ENCODE measurements around the gene ZNF346. TPM values are rescaled to one million over a fixed set of nuclear protein-coding genes. Genes with fewer than 3 reads are reported as not detected.
"Not testable (repeated sequence)": the region's sequence is repeated elsewhere in the genome, so short reads cannot be mapped to it uniquely, and the experiment has no call there.

The ZNF346 gene
- total RNA-seq, 1 experiment from 2014 or later: 18.4 TPM

- H3K27ac Mint-ChIP-seq; H3K27me3 Mint-ChIP-seq (ENCODE audit: low read depth); H3K4me1 Mint-ChIP-seq; ATAC-seq; H3K9me3 Mint-ChIP-seq; H3K4me3 Mint-ChIP-seq; POLR2A ChIA-PET; DNase-seq (ENCODE audit: low spot score): not testable (repeated sequence)
- H3K36me3 Mint-ChIP-seq: peaks cover 41% of the 10 kb centered on the region
- CTCF ChIA-PET: interaction anchor here (0.7 to 1.6 kb wide), 2 partner anchors 23 to 30 kb away, joined by 6 read pairs; no protein-coding TSS in a partner anchor
Observed at GRCh38 chr5:177048531-177048930, 26.0 kb downstream of the ZNF346 start.

DNA sequence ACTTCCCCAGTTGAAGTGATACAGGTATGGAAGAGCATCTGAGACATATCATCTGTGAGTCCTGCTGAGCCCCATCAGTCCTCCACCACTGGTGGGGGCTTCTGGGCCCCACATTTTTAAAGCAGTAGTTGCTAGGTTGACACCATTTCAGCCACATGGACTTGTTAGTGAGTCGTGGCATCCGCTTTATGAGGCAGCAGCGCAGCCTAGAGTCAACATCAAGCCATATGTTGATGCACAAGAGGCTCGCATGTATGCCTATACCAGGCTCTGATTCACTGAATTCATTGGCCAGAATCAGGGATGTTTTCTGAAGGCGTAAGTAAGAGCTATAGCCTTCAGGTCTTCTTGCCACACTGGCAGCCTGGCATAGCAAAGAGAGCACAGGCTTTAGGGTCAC lies 26.8 kb downstream of the ZNF346 start:
- POLR2A ChIA-PET: no interaction called here
- DNase-seq (ENCODE audit: low spot score): no peak
- Mint-ChIP-seq H3K27ac (0 out of 2 replicates have a peak overlapping the region, but pooled peaks have one; percentile 27), H3K4me1 (no peaks in the 10 kb centered on the region), H3K27me3 (ENCODE audit: low read depth) (no peaks in the 10 kb centered on the region), H3K36me3 (peaks cover 36% of the 10 kb centered on the region), H3K4me3 (no peak overlapping the region), H3K9me3 (no peaks in the 10 kb centered on the region)
- CTCF ChIA-PET: interaction anchor here (0.6 to 0.8 kb wide), 3 partner anchors 29 to 388 kb away, joined by 3 to 6 read pairs (median 5); no protein-coding TSS in a partner anchor
- TF ChIP-seq NR2C2 (CRISPR knock-in tag; IDR thresholded peaks at IDR 0.05): no peak
- TF ChIP-seq IRF2 (CRISPR knock-in tag; IDR thresholded peaks at IDR 0.05; ENCODE audit: borderline replicate concordance, low read depth): no peak
- no peak for TF ChIP-seq CBFB (CRISPR knock-in tag; IDR thresholded peaks at IDR 0.05; ENCODE audit: low read depth)
- TF ChIP-seq E2F5 (CRISPR knock-in tag; IDR thresholded peaks at IDR 0.05): no peak
- no peak for TF ChIP-seq ERG (CRISPR knock-in tag; IDR thresholded peaks at IDR 0.05)
- no peak for TF ChIP-seq SP1 (CRISPR knock-in tag; conservative IDR thresholded peaks at IDR 0.05)
- TF ChIP-seq CREM (CRISPR knock-in tag; IDR thresholded peaks at IDR 0.05): no peak
- no peak for TF ChIP-seq ZNF425 (CRISPR knock-in tag; conservative IDR thresholded peaks at IDR 0.05)
- TF ChIP-seq TEAD1 (CRISPR knock-in tag; IDR thresholded peaks at IDR 0.05): no peak
- TF ChIP-seq NFYB (CRISPR knock-in tag; conservative IDR thresholded peaks at IDR 0.05; ENCODE audit: low read depth): no peak
- ATAC-seq: no peak

GRCh38 chr5:177064500-177065277 lies 42.2 kb downstream of the ZNF346 start:
- Mint-ChIP-seq H3K4me1 (no peaks in the 10 kb centered on the region), H3K4me3 (no peak overlapping the region), H3K9me3 (no peaks in the 10 kb centered on the region), H3K36me3 (peaks cover 6% of the 10 kb centered on the region; the same call in 1 of the 2 replicates), H3K27ac (no peak overlapping the region), H3K27me3 (ENCODE audit: low read depth) (no peaks in the 10 kb centered on the region; the same call in 1 of the 2 replicates)
- ChIA-PET CTCF (interaction anchor here (0.5 to 1.3 kb wide), 4 partner anchors 23 to 245 kb away, joined by 3 to 6 read pairs (median 4); no protein-coding TSS in a partner anchor), POLR2A (no interaction called here)
- TF ChIP-seq, protein P1, sequence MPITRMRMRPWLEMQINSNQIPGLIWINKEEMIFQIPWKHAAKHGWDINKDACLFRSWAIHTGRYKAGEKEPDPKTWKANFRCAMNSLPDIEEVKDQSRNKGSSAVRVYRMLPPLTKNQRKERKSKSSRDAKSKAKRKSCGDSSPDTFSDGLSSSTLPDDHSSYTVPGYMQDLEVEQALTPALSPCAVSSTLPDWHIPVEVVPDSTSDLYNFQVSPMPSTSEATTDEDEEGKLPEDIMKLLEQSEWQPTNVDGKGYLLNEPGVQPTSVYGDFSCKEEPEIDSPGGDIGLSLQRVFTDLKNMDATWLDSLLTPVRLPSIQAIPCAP (CRISPR knock-in tag; IDR thresholded peaks at IDR 0.05): no peak
- TF ChIP-seq EMX1 (CRISPR knock-in tag; IDR thresholded peaks at IDR 0.05) (no peak), ZNF423 (CRISPR knock-in tag; IDR thresholded peaks at IDR 0.05) (no peak), RORB (CRISPR knock-in tag; IDR thresholded peaks at IDR 0.05) (no peak), PRDM15 (CRISPR knock-in tag; IDR thresholded peaks at IDR 0.05) (no peak), SP1 (CRISPR knock-in tag; conservative IDR thresholded peaks at IDR 0.05) (no peak)
- TF ChIP-seq, protein P2, sequence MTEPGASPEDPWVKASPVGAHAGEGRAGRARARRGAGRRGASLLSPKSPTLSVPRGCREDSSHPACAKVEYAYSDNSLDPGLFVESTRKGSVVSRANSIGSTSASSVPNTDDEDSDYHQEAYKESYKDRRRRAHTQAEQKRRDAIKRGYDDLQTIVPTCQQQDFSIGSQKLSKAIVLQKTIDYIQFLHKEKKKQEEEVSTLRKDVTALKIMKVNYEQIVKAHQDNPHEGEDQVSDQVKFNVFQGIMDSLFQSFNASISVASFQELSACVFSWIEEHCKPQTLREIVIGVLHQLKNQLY (CRISPR knock-in tag; IDR thresholded peaks at IDR 0.05): no peak
- TF ChIP-seq, protein P3, sequence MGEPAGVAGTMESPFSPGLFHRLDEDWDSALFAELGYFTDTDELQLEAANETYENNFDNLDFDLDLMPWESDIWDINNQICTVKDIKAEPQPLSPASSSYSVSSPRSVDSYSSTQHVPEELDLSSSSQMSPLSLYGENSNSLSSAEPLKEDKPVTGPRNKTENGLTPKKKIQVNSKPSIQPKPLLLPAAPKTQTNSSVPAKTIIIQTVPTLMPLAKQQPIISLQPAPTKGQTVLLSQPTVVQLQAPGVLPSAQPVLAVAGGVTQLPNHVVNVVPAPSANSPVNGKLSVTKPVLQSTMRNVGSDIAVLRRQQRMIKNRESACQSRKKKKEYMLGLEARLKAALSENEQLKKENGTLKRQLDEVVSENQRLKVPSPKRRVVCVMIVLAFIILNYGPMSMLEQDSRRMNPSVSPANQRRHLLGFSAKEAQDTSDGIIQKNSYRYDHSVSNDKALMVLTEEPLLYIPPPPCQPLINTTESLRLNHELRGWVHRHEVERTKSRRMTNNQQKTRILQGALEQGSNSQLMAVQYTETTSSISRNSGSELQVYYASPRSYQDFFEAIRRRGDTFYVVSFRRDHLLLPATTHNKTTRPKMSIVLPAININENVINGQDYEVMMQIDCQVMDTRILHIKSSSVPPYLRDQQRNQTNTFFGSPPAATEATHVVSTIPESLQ (CRISPR knock-in tag; IDR thresholded peaks at IDR 0.05): no peak
- no peak for DNase-seq (ENCODE audit: low spot score)
- ATAC-seq: no peak

All from WTC11 (cell line).